Measurements from ENCODE around the gene KIF5C.
"Not testable (repeated sequence)": the region's sequence is repeated elsewhere in the genome, so short reads cannot be mapped to it uniquely, and the experiment has no call there.

KIF5C gene

GRCh38 chr2:148974095-148974494 lies 99.1 kb downstream of the KIF5C start:
- no peak for TF ChIP-seq CTCF (IDR thresholded peaks at IDR 0.05; ENCODE audit: borderline replicate concordance, control extremely low read depth, extremely low read depth, insufficient read depth, missing control alignments)
- in situ Hi-C loops (cut with MboI; ENCODE audit: low sequenced_read_pairs, unreplicated experiment): no loop called here
- DNase-seq (ENCODE audit: low spot score): no peak

GRCh38 chr2:148978026-148978685 lies 103.1 kb downstream of the KIF5C start:
- in situ Hi-C loops (cut with MboI; ENCODE audit: low sequenced_read_pairs, unreplicated experiment): loop anchor here (25.0 kb wide), 2 partner anchors 416 to 991 kb away; no protein-coding TSS in a partner anchor
- no peak for TF ChIP-seq CTCF (IDR thresholded peaks at IDR 0.05; ENCODE audit: borderline replicate concordance, control extremely low read depth, extremely low read depth, insufficient read depth, missing control alignments)
- DNase-seq (ENCODE audit: low spot score): no peak

- DNase-seq (ENCODE audit: low spot score): no peak
- TF ChIP-seq CTCF (IDR thresholded peaks at IDR 0.05; ENCODE audit: borderline replicate concordance, control extremely low read depth, extremely low read depth, insufficient read depth, missing control alignments): no peak
- in situ Hi-C loops (cut with MboI; ENCODE audit: low sequenced_read_pairs, unreplicated experiment): loop anchor here (25.0 kb wide), 2 partner anchors 416 to 991 kb away; no protein-coding TSS in a partner anchor
Observed at GRCh38 chr2:148978706-148979105, 103.7 kb downstream of the KIF5C start.

- DNase-seq (ENCODE audit: low spot score): no peak
- TF ChIP-seq CTCF (IDR thresholded peaks at IDR 0.05; ENCODE audit: borderline replicate concordance, control extremely low read depth, extremely low read depth, insufficient read depth, missing control alignments): no peak
- in situ Hi-C loops (cut with MboI; ENCODE audit: low sequenced_read_pairs, unreplicated experiment): loop anchor here (25.0 kb wide), 2 partner anchors 417 to 992 kb away; no protein-coding TSS in a partner anchor
Observed at GRCh38 chr2:148979164-148979918, 104.3 kb downstream of the KIF5C start.

GRCh38 chr2:148979919-148980277 lies 104.9 kb downstream of the KIF5C start:
- TF ChIP-seq CTCF (IDR thresholded peaks at IDR 0.05; ENCODE audit: borderline replicate concordance, control extremely low read depth, extremely low read depth, insufficient read depth, missing control alignments): no peak
- DNase-seq (ENCODE audit: low spot score): no peak
- in situ Hi-C loops (cut with MboI; ENCODE audit: low sequenced_read_pairs, unreplicated experiment): loop anchor here (25.0 kb wide), 2 partner anchors 418 to 993 kb away; no protein-coding TSS in a partner anchor

- in situ Hi-C loops (cut with MboI; ENCODE audit: low sequenced_read_pairs, unreplicated experiment): loop anchor here (25.0 kb wide), 2 partner anchors 418 to 993 kb away; no protein-coding TSS in a partner anchor
- not testable (repeated sequence) for DNase-seq (ENCODE audit: low spot score)
Observed at GRCh38 chr2:148980496-148980895, 105.5 kb downstream of the KIF5C start.

GRCh38 chr2:148981324-148981723 lies 106.3 kb downstream of the KIF5C start:
- in situ Hi-C loops (cut with MboI; ENCODE audit: low sequenced_read_pairs, unreplicated experiment): loop anchor here (25.0 kb wide), 2 partner anchors 419 to 994 kb away; no protein-coding TSS in a partner anchor
- no peak for DNase-seq (ENCODE audit: low spot score)
- no peak for TF ChIP-seq CTCF (IDR thresholded peaks at IDR 0.05; ENCODE audit: borderline replicate concordance, control extremely low read depth, extremely low read depth, insufficient read depth, missing control alignments)
